ENCODE measurements around the gene MYL12B. TPM values are rescaled to one million over a fixed set of nuclear protein-coding genes. Genes with fewer than 3 reads are reported as not detected.

Gene MYL12B
- total RNA-seq, 1 experiment from 2014 or later, result 420 TPM

DNA sequence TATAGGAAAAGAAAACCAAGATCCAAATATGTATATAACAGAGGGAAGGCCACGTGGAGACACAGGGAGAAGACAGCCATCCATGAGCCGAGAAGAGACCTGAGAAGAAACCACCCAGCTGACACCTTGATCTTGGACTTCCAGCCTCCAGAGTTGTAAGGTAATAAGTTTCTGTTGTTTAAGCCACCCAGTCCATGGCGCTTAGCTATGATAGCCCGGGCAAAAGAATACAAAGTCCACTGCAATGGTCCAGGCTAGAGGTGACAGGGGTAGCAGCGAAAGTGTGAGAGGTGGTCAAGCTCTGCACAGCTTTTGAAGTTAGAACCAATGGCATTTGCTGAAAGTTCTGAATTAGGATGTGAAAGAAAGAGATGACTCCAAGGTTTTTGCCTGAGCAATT is 44.9 kb upstream of the MYL12B start:
- CTCF ChIA-PET, result no interaction called here
- no peaks in the 10 kb centered on the region for H3K27me3 ChIP-seq (ENCODE audit: control insufficient read depth, insufficient read depth, low read length)
- H3K4me1 ChIP-seq (ENCODE audit: control insufficient read depth, insufficient read depth, low read length), result peaks cover 10% of the 10 kb centered on the region
- DNase-seq (ENCODE audit: low read depth, low spot score), result no peak
- no peak overlapping the region for H3K27ac ChIP-seq (ENCODE audit: low read length)
- H3K4me3 ChIP-seq (ENCODE audit: low read depth in 2 of 2, low read length in 2 of 2), result no peak overlapping the region
- BruUV-seq (replicated peaks), result no TSS peak
- no peak for ATAC-seq
- intact Hi-C loops (cut with micrococcal nuclease; ENCODE audit: unreplicated experiment), result loop anchor here (10.0 kb wide), 1 partner anchor 172 kb away; no protein-coding TSS in a partner anchor
- no peak for TF ChIP-seq SIN3A (IDR thresholded peaks at IDR 0.05; ENCODE audit: borderline replicate concordance, insufficient read depth, low read depth, low read length)
- no peak for TF ChIP-seq TCF7L2 (IDR thresholded peaks at IDR 0.05; ENCODE audit: low read depth, low read length)
- TF ChIP-seq, protein P1, sequence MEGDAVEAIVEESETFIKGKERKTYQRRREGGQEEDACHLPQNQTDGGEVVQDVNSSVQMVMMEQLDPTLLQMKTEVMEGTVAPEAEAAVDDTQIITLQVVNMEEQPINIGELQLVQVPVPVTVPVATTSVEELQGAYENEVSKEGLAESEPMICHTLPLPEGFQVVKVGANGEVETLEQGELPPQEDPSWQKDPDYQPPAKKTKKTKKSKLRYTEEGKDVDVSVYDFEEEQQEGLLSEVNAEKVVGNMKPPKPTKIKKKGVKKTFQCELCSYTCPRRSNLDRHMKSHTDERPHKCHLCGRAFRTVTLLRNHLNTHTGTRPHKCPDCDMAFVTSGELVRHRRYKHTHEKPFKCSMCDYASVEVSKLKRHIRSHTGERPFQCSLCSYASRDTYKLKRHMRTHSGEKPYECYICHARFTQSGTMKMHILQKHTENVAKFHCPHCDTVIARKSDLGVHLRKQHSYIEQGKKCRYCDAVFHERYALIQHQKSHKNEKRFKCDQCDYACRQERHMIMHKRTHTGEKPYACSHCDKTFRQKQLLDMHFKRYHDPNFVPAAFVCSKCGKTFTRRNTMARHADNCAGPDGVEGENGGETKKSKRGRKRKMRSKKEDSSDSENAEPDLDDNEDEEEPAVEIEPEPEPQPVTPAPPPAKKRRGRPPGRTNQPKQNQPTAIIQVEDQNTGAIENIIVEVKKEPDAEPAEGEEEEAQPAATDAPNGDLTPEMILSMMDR (IDR thresholded peaks at IDR 0.05), result no peak
- TF ChIP-seq POLR2AphosphoS5 (IDR thresholded peaks at IDR 0.05; ENCODE audit: low read depth, low read length), result no peak
- TF ChIP-seq, protein P2, sequence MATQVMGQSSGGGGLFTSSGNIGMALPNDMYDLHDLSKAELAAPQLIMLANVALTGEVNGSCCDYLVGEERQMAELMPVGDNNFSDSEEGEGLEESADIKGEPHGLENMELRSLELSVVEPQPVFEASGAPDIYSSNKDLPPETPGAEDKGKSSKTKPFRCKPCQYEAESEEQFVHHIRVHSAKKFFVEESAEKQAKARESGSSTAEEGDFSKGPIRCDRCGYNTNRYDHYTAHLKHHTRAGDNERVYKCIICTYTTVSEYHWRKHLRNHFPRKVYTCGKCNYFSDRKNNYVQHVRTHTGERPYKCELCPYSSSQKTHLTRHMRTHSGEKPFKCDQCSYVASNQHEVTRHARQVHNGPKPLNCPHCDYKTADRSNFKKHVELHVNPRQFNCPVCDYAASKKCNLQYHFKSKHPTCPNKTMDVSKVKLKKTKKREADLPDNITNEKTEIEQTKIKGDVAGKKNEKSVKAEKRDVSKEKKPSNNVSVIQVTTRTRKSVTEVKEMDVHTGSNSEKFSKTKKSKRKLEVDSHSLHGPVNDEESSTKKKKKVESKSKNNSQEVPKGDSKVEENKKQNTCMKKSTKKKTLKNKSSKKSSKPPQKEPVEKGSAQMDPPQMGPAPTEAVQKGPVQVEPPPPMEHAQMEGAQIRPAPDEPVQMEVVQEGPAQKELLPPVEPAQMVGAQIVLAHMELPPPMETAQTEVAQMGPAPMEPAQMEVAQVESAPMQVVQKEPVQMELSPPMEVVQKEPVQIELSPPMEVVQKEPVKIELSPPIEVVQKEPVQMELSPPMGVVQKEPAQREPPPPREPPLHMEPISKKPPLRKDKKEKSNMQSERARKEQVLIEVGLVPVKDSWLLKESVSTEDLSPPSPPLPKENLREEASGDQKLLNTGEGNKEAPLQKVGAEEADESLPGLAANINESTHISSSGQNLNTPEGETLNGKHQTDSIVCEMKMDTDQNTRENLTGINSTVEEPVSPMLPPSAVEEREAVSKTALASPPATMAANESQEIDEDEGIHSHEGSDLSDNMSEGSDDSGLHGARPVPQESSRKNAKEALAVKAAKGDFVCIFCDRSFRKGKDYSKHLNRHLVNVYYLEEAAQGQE (IDR thresholded peaks at IDR 0.05; ENCODE audit: insufficient read depth in 1 of 2, low read depth in 2 of 2, low read length in 1 of 2), result no peak
- H3K9me3 ChIP-seq (ENCODE audit: control insufficient read depth, insufficient read depth, low read depth, low read length), result no peaks in the 10 kb centered on the region
- POLR2A ChIA-PET, result no interaction called here
- no peaks in the 10 kb centered on the region for H3K36me3 ChIP-seq (ENCODE audit: control insufficient read depth, insufficient read depth, low read length)
- in situ Hi-C loops (cut with HindIII; ENCODE audit: low pct_unique_long_range_greater_than_20kb, low sequenced_read_pairs), result no loop called here

DNA sequence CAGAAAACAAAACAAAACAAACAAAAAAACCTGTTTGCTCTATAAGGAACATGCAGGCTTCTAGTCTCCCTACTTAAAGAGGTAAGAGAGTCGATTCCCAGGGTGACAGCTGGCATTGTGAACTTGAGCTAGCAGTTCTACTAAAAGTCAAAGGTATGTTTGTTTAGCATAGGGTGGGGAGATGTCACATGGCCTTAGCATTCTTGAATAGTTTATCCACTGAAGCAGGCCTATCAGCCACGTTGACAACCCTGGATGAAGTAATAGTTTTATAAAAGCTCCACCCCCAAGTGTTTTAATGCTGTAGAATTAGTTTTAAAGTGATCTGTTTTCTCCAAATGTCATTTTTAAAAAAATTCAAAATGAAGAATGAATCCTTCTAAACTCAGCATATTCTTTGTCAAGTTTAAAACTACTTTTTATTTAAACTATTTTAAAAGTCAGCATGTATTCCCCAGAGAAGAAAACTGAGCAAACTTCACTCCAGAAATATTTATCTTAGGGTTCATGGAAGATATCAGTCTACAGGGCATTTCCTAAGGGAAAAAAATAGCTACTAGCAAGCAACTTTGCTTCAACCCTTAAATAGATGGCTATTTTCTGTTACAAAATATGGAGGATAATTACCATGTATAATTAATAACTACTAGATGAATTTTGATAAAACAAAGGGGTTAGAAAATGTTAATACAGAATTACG is 43.8 kb upstream of the MYL12B start:
- peaks cover 10% of the 10 kb centered on the region for H3K4me1 ChIP-seq (ENCODE audit: control insufficient read depth, insufficient read depth, low read length)
- H3K4me3 ChIP-seq (ENCODE audit: low read depth in 2 of 2, low read length in 2 of 2), result no peak overlapping the region
- no peaks in the 10 kb centered on the region for H3K36me3 ChIP-seq (ENCODE audit: control insufficient read depth, insufficient read depth, low read length)
- ChIA-PET CTCF (no interaction called here), POLR2A (no interaction called here)
- in situ Hi-C loops (cut with HindIII; ENCODE audit: low pct_unique_long_range_greater_than_20kb, low sequenced_read_pairs) (no loop called here), intact Hi-C loops (cut with micrococcal nuclease; ENCODE audit: unreplicated experiment) (loop anchor here (10.0 kb wide), 1 partner anchor 173 kb away; no protein-coding TSS in a partner anchor)
- no peak overlapping the region for H3K27ac ChIP-seq (ENCODE audit: low read length)
- no TSS peak for BruUV-seq (replicated peaks)
- no peaks in the 10 kb centered on the region for H3K9me3 ChIP-seq (ENCODE audit: control insufficient read depth, insufficient read depth, low read depth, low read length)
- no peaks in the 10 kb centered on the region for H3K27me3 ChIP-seq (ENCODE audit: control insufficient read depth, insufficient read depth, low read length)
- TF ChIP-seq SIN3A (IDR thresholded peaks at IDR 0.05; ENCODE audit: borderline replicate concordance, insufficient read depth, low read depth, low read length), result no peak
- TF ChIP-seq, protein P1 (IDR thresholded peaks at IDR 0.05), result no peak
- TF ChIP-seq, protein P2 (IDR thresholded peaks at IDR 0.05; ENCODE audit: insufficient read depth in 1 of 2, low read depth in 2 of 2, low read length in 1 of 2), result no peak
- no peak for TF ChIP-seq TCF7L2 (IDR thresholded peaks at IDR 0.05; ENCODE audit: low read depth, low read length)
- TF ChIP-seq POLR2AphosphoS5 (IDR thresholded peaks at IDR 0.05; ENCODE audit: low read depth, low read length), result no peak
- ATAC-seq, result no peak
- DNase-seq (ENCODE audit: low read depth, low spot score), result no peak

All from Panc1 (cell line).